WI38 (cell line): ENCODE measurements around the gene NFIX.

Experiments used
- H3K4me3 ChIP-seq: 2 replicates; pipeline ENCODE4 v1.5.1; 2011; ENCODE audit warnings: low read depth, mild to moderate bottlenecking, control low read depth, low read length
- CTCF ChIP-seq: IDR thresholded peaks from 2 replicates; pipeline ENCODE4 v1.5.1; 2012; ENCODE audit warnings: low read depth, mild to moderate bottlenecking, control low read depth, low read length

The NFIX gene

DNA sequence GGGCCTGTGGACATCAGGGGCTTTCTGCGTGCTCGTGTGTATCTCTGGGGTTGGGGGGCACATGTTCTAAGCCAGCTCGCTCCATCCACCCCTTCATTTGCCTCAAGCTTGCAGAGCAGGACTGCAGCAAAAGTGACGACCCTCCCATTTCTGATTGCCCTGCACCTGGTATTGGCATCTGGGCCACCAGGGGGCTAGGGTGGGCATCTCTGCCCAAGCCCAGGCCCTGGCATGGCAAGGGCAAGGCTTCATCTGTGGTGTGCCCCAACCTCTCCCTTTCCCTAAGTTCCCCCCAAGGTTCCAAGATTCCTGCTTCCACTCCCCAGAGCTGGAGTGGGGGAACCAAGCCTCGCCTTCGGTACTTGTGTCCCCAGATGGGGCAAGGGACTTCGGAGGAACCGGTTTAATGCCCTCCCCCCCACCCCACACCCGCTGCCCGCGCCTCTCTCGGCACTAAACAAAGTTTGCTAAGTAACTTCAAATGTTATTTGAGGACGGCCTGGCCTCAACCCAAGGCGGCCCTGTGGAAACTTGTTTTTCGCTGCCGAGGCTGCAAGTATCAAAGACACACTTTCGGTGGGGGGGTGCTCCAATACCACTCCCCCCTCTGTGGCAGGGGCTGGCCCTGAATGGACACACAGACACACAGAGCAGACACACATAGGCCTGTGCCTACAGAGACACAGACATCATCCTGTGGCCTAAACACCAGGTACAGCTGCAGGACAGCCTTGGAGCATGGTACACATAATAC, 12.2 kb downstream of the NFIX start:
- TF ChIP-seq CTCF = no peak
- H3K4me3 ChIP-seq = no peak overlapping the region

DNA sequence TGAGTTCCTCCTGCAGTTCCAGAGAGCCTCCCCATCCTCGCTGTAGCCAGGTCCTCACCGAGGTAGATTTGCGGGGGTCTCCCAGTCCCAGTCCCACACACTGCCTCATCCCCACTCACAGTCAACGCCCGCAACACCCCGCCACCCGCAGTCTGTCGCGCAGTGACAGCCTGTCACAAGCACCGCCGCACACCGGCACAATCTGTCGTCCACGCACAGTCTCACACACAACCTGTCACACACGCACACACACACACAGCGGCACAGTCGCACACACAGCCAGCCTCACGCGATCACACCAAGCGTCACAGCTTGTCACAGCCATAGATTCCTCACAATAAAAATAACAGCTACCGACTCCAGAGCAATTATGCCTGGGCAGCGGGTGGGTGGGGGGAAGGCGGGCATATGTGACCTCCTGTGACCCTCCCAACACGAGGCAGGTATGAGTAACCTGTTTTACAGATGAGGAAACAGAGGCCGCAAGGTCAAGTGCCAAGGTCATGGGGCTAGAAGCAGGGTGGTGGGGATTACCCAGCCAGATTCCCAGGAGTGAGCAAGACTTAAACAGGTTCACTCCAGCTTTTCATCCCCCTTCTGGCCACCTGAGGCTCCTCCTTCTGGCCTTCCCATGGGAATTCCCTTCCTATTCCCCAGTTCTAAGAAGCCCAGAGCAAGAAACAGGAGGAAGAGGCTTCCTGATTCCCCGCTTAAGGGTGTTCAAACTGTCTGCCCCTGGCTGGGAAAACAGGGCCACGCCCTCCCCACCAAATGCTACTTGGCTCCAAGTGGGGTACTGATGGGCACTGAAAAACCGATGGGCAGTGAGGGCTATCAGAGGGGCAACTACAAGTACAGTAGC, 13.9 kb downstream of the NFIX start:
- no peak overlapping the region for H3K4me3 ChIP-seq
- no peak for TF ChIP-seq CTCF

GRCh38 chr19:13010038-13010991, 15.0 kb downstream of the NFIX start:
- TF ChIP-seq CTCF = no peak
- no peak overlapping the region for H3K4me3 ChIP-seq

DNA sequence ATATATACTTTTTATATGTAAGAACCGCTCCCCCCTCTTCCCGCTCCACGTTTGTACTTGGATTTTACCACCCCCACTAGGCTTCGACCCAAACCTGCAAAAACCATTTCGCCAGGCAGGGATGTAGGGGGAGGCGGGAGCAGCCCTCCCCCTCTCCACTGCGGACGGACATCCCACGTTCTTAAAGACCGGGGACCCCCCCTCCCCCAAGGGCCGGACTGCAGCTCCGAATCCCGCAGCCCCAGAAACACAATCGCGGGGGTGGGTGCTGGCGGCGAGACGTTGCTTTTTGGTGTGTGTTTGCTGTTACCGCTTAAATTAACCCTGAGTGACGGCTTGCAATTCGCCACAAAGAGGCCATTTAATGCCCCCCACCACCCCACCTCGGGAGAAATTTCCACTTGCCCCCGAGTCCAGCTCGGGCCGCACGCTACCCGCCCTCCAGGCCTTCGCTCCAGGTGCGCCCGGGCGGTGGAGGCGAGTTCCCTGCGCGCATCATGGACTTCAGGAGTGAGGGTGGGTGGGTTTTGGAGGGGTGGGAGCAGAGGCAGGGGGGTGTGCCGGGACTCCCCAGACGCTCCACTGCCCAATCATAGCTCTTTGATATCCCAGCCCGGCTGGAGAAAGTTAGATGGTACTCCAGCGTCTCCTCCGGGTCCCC, 15.8 kb downstream of the NFIX start:
- no peak overlapping the region for H3K4me3 ChIP-seq
- no peak for TF ChIP-seq CTCF

DNA sequence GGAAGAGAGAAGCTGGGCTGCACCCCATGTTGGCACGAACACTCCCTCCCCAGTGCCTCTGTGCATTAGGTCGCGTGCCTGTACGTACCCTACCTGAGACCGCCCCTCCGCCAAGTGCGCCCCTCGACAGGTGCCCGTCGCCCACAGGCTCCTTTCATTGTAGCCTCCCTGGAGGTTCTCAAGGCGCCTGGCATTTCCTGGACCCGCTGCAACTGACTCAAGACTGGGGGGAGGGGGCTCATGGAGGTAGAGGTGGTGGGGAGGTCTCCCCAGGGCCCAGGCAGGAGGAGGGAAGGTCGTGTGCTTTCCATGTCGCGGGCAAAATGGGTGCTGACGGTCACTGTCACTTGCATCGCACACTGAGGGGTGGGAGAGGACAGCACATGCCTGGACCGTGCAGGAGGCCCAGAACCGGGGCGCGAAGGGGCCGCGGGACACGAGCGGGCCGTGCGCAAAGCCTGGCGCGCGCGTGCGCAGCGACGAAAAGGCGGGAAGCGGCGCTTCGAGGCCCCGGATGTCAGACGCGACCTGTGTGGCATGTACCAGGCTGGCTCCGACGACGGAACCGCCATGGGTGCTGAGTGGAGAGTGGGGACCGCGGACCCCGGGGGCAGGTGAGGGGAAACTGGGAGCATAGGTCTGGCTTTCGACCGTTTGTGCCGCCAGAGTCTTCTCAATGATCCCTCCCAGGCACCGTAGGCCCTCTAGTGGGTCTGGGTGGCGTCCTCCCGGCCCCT, 16.5 kb downstream of the NFIX start:
- H3K4me3 ChIP-seq = no peak overlapping the region

More for the DNA sequence above, 16.5 kb downstream of the NFIX start:
- no peak for TF ChIP-seq CTCF
